ENCODE results near the gene TMEM128. TPM values are rescaled to one million over a fixed set of nuclear protein-coding genes. Genes with fewer than 3 reads are reported as not detected.
"Not testable (repeated sequence)": the region's sequence is repeated elsewhere in the genome, so short reads cannot be mapped to it uniquely, and the experiment has no call there.

Gene TMEM128
- total RNA-seq, 1 donor from 2014 or later = 32.8 TPM

DNA sequence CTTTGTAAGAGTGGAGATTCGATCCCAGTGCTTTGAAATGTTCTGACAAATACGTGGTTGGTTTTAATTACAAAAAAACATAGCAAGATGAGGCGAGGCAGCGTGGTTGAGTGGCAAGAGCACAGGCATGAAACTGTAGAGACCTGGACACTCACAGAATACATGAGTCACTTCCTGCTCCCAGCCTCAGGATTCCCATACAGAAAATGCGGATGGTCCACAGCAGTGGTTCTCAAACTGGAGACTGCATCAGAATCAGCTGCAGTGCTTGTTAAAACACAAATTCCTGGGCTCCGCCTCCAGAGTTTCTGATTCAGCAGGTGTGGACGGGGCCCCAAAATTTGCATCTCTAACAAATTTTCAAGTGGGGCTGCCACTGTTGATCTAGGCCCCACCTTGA lies 31.4 kb downstream of the TMEM128 start:
- TF ChIP-seq, protein P1, sequence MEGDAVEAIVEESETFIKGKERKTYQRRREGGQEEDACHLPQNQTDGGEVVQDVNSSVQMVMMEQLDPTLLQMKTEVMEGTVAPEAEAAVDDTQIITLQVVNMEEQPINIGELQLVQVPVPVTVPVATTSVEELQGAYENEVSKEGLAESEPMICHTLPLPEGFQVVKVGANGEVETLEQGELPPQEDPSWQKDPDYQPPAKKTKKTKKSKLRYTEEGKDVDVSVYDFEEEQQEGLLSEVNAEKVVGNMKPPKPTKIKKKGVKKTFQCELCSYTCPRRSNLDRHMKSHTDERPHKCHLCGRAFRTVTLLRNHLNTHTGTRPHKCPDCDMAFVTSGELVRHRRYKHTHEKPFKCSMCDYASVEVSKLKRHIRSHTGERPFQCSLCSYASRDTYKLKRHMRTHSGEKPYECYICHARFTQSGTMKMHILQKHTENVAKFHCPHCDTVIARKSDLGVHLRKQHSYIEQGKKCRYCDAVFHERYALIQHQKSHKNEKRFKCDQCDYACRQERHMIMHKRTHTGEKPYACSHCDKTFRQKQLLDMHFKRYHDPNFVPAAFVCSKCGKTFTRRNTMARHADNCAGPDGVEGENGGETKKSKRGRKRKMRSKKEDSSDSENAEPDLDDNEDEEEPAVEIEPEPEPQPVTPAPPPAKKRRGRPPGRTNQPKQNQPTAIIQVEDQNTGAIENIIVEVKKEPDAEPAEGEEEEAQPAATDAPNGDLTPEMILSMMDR (conservative IDR thresholded peaks at IDR 0.05; ENCODE audit: low read depth, low read length) = no peak
- no peak for DNase-seq (ENCODE audit: low read depth)
- H3K4me3 ChIP-seq (ENCODE audit: low read depth, low read length) = no peak overlapping the region

DNA sequence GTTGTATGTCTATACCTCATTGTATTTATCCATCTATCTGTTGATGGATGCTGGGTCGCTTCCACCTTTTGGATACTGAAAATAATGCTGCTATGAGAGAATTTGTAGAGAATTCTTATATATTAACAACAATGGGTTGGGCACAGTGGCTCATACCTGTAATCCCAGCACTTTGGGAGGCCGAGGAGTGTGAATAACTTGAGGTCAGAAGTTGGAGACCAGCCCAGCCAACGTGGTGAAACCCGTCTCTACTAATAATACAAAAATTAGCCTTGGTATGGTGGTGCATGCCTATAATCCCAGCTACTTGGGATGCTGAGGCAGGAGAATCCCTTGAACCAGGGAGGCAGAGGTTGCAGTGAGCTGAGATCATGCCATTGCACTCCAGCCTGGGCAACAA lies 34.3 kb downstream of the TMEM128 start:
- not testable (repeated sequence) for H3K4me3 ChIP-seq (ENCODE audit: low read depth, low read length); DNase-seq (ENCODE audit: low read depth)

DNA sequence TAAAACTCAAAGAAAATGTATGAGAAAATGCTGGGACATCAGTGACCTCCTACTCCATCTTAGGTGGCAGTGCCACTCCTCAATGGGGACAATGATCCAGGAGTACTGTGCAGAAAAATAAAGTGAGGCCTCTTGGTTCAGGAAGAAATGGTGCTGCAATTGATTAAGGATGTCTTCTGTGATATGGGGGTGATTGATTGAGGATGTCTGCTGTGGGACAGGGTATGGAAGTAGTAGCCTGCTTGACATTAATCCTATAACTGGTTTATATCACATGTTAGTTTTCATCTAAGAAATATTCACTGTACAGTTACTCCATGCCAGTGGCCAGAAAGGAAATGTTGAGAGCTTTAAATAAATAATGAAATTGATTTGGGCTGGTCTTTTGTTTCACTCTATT lies 41.8 kb downstream of the TMEM128 start:
- TF ChIP-seq, protein P1 (conservative IDR thresholded peaks at IDR 0.05; ENCODE audit: low read depth, low read length) = no peak
- no peak for DNase-seq (ENCODE audit: low read depth)

DNA sequence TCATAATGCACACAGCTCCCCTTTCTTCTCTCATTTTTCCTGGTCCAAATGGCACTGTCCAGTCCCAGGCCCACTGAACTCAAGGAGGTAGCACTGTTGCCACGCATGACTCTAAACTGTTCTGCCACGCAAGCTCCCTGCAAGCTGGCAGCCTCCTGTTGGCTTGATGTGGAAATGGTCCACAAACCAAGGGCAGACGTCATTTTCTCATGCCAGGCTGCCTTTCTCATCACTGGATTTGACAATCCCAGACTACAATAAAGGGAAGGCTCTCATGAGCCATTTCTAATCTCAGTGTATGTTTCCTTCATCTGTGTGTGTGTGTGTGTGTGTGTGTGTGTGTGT lies 43.6 kb downstream of the TMEM128 start:
- DNase-seq (ENCODE audit: low read depth) = no peak
- H3K4me3 ChIP-seq (ENCODE audit: low read depth, low read length) = no peak overlapping the region
- TF ChIP-seq, protein P1 (conservative IDR thresholded peaks at IDR 0.05; ENCODE audit: low read depth, low read length) = no peak

More for the DNA sequence above, 41.8 kb downstream of the TMEM128 start:
- no peak overlapping the region for H3K4me3 ChIP-seq (ENCODE audit: low read depth, low read length)

DNA sequence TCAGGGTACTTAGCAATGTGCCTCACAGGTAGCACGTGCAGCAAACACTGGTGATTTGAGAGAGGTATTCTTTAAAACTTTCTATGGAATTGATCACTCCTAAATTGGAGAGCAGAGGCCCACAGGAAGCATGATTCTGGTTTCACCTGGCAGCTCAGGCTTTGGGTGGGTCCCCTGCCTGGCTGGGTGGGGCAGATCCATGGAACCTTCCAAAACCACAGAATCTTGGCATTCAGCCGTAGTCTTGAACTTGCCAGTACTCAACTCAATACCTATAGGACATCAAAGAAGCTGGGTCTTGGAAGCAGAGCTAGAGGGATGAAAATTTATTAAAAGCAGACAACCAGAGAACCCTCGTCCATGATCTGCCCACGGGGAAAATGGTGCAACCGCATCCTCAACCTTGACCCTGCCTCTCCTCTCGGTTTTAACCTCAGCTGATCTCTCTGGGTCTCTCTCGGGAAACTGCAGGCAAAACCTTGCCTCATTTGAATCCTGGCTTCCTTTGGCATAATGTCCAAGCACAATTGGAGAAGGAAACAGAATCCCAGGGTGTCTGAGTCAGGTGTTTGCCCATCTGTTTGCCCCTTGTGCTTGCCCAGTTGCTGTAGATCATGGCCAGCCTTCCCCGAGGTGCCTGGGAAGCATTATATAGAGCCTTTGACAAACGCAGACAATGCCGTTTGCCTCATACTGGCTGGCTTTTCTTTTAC lies 44.2 kb downstream of the TMEM128 start:
- no peak for DNase-seq (ENCODE audit: low read depth)
- TF ChIP-seq, protein P1 (conservative IDR thresholded peaks at IDR 0.05; ENCODE audit: low read depth, low read length) = no peak
- H3K4me3 ChIP-seq (ENCODE audit: low read depth, low read length) = no peak overlapping the region

DNA sequence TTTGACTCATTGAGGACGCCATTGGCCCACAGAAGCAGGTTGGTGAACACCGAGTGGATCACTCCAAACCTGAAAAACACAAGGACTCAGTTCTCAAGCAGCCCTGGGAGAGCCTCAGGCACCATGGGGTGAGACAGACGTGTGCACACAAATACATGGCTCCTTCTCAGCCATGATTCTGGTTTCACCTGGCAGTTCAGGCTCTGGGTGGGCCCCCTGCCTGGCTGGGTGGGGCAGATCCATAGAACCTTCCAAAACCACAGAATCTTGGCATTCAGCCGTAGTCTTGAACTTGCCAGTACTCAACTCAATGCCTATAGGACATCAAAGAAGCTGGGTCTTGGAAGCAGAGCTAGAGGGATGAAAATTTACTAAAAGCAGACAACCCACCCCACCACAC lies 45.5 kb downstream of the TMEM128 start:
- no peak for DNase-seq (ENCODE audit: low read depth)
- H3K4me3 ChIP-seq (ENCODE audit: low read depth, low read length) = no peak overlapping the region
- TF ChIP-seq, protein P1 (conservative IDR thresholded peaks at IDR 0.05; ENCODE audit: low read depth, low read length) = no peak

DNA sequence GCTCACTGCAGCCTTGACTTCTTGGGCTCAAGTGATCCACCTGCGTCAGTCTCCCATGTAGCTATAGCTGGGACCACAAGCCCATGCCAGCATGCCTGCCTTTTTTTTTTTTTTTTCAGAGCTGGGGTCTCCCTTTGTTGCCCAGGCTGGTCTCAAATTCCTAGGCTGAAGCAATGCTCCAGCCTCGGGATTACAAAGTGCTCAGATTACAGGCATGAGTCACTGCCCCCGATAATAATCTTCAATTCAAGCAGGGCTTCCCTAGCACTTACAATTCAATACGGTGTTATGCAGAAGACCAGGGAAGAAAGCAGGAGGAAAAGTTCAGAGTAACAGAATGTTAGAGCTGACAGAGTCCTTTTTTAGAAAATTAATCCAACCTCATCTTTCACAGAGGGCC lies 47.4 kb downstream of the TMEM128 start:
- DNase-seq (ENCODE audit: low read depth) = no peak
- TF ChIP-seq, protein P1 (conservative IDR thresholded peaks at IDR 0.05; ENCODE audit: low read depth, low read length) = no peak
- H3K4me3 ChIP-seq (ENCODE audit: low read depth, low read length) = no peak overlapping the region

Measured in epithelial cell of proximal tubule (primary cell).